Measurements from ENCODE around the gene RPL7A. TPM values are rescaled to one million over a fixed set of nuclear protein-coding genes. Genes with fewer than 3 reads are reported as not detected.
"Not testable (repeated sequence)": the region's sequence is repeated elsewhere in the genome, so short reads cannot be mapped to it uniquely, and the experiment has no call there.

The RPL7A gene
- total RNA-seq, 4 donors from 2014 or later = 725 to 1,490 (median 1,034) TPM

DNA sequence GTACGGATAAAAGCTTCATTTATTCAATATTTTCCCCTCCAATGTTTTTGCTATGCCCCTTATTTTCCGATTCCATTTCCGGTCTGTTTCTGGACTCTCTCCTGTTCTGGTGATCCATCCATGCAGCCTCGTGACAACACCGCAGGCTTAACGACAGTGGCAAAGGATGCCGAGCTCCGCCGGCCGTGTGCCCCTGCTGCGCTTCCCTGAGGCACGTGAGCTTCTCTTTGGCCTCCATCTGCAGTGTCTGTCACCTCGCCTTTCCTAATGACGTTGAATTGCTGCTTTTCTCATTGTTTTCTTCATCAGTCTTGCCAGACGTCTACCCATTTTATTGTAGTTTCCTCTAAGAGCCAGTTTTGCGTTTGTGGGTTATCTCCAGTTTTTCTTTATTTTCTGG is 40.7 kb upstream of the RPL7A start:
- no peaks in the 10 kb centered on the region for H3K4me1 ChIP-seq
- WGBS, 2 donors (ENCODE audit: low coverage in 1 of 2) = 74 to 76% methylated on average over 8 to 16 of the region's 16 CpGs
- in situ Hi-C loops (cut with MboI; ENCODE audit: low pct_ligation_motif_present in 1 of 4, low pct_unique_long_range_greater_than_20kb in 1 of 4, low sequenced_read_pairs in 3 of 4) (no loop called here), intact Hi-C loops (cut with DNase I; ENCODE audit: low total_unique reads) (no loop called here)
- H3K9me3 ChIP-seq = no peaks in the 10 kb centered on the region
- no peaks in the 10 kb centered on the region for H3K27me3 ChIP-seq
- no peak for DNase-seq
- no peak for TF ChIP-seq POLR2AphosphoS5 (IDR thresholded peaks at IDR 0.05)
- TF ChIP-seq POLR2A (IDR thresholded peaks at IDR 0.05) = no peak
- TF ChIP-seq EP300 (IDR thresholded peaks at IDR 0.05; ENCODE audit: low read depth) = no peak
- TF ChIP-seq, protein P1, sequence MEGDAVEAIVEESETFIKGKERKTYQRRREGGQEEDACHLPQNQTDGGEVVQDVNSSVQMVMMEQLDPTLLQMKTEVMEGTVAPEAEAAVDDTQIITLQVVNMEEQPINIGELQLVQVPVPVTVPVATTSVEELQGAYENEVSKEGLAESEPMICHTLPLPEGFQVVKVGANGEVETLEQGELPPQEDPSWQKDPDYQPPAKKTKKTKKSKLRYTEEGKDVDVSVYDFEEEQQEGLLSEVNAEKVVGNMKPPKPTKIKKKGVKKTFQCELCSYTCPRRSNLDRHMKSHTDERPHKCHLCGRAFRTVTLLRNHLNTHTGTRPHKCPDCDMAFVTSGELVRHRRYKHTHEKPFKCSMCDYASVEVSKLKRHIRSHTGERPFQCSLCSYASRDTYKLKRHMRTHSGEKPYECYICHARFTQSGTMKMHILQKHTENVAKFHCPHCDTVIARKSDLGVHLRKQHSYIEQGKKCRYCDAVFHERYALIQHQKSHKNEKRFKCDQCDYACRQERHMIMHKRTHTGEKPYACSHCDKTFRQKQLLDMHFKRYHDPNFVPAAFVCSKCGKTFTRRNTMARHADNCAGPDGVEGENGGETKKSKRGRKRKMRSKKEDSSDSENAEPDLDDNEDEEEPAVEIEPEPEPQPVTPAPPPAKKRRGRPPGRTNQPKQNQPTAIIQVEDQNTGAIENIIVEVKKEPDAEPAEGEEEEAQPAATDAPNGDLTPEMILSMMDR (IDR thresholded peaks at IDR 0.05) = no peak
- H3K27ac ChIP-seq = no peak overlapping the region
- H3K36me3 ChIP-seq = no peaks in the 10 kb centered on the region
- no peak overlapping the region for H3K4me3 ChIP-seq

DNA sequence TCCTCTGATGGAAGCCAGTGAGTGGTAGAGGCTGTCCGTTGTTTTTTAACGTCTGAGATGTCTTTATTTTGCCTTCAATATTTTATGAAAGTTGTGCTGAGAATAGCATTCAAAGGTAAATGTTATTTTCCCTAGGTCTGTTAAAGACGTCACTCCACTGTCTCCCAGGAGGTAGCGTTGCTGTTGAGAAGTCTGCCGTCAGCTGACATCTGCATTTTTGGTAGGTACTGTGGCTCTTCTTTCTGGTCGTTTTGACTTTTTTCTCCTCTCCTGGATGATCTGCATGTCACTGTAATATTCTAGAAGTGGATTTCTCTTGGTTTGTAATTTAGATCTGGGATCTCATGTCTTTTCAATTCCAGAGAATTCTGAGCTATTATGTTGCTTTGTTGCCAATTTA is 38.4 kb upstream of the RPL7A start:
- Histone ChIP-seq H3K36me3 (no peaks in the 10 kb centered on the region), H3K9me3 (no peaks in the 10 kb centered on the region), H3K27me3 (no peaks in the 10 kb centered on the region), H3K4me3 (no peak overlapping the region), H3K4me1 (no peaks in the 10 kb centered on the region), H3K27ac (no peak overlapping the region)
- intact Hi-C loops (cut with DNase I; ENCODE audit: low total_unique reads) = no loop called here
- in situ Hi-C loops (cut with MboI; ENCODE audit: low pct_ligation_motif_present in 1 of 4, low pct_unique_long_range_greater_than_20kb in 1 of 4, low sequenced_read_pairs in 3 of 4) = no loop called here
- TF ChIP-seq, protein P1 (IDR thresholded peaks at IDR 0.05) = no peak
- no peak for TF ChIP-seq EP300 (IDR thresholded peaks at IDR 0.05; ENCODE audit: low read depth)
- TF ChIP-seq POLR2AphosphoS5 (IDR thresholded peaks at IDR 0.05) = no peak
- TF ChIP-seq POLR2A (IDR thresholded peaks at IDR 0.05) = no peak
- no peak for DNase-seq
- 87 to 93% methylated on average over 6 of the region's 6 CpGs for WGBS, 2 donors (ENCODE audit: low coverage in 1 of 2)

DNA sequence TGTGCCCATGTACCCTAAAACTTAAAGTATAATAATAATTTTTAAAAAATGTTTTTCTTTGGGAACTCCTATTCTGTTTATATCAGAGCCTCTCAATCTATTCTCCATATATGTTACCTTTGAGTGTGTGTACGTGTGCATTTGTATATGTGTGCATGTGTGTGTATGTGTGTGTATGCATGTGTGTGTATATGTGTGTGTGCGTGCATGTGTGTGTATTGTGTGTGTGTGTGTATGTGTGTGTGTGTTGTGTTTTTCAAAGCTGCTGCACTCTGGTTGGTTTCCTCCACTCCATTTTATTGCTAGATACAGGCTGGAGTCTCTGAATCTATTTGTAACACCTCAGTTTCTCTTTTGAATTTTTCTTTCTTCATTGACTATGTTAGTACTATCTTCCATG is 32.0 kb upstream of the RPL7A start:
- TF ChIP-seq POLR2AphosphoS5 (IDR thresholded peaks at IDR 0.05) = no peak
- TF ChIP-seq EP300 (IDR thresholded peaks at IDR 0.05; ENCODE audit: low read depth) = no peak
- TF ChIP-seq POLR2A (IDR thresholded peaks at IDR 0.05) = no peak
- TF ChIP-seq, protein P1 (IDR thresholded peaks at IDR 0.05) = no peak
- H3K27ac ChIP-seq = no peak overlapping the region
- in situ Hi-C loops (cut with MboI; ENCODE audit: low pct_ligation_motif_present in 1 of 4, low pct_unique_long_range_greater_than_20kb in 1 of 4, low sequenced_read_pairs in 3 of 4) = no loop called here
- no peak overlapping the region for H3K4me3 ChIP-seq
- no peaks in the 10 kb centered on the region for H3K36me3 ChIP-seq
- H3K4me1 ChIP-seq = no peaks in the 10 kb centered on the region
- no peaks in the 10 kb centered on the region for H3K9me3 ChIP-seq
- H3K27me3 ChIP-seq = no peaks in the 10 kb centered on the region
- intact Hi-C loops (cut with DNase I; ENCODE audit: low total_unique reads) = no loop called here
- DNase-seq = no peak
- 60 to 74% methylated on average over 2 of the region's 2 CpGs for WGBS, 2 donors (ENCODE audit: low coverage in 1 of 2)

DNA sequence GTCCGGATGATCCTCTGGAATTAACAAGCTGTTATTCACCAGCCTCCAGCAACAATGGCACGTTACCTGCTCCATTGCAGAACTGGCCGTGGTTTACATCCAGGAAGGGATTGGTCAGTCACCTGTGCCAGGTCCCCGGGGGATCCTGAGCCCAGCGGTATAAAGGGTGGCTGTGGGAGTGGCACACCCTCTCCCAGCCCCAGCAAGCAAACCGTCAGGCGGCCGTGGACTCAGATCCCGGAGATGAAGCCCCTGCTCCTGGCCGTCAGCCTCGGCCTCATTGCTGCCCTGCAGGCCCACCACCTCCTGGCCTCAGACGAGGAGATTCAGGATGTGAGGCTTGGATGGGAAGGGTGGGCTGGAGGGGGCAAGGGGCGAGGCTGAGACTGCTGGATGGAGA is 30.5 kb upstream of the RPL7A start:
- H3K4me3 ChIP-seq; H3K36me3 ChIP-seq; in situ Hi-C loops (cut with MboI; ENCODE audit: low pct_ligation_motif_present in 1 of 4, low pct_unique_long_range_greater_than_20kb in 1 of 4, low sequenced_read_pairs in 3 of 4); intact Hi-C loops (cut with DNase I; ENCODE audit: low total_unique reads); H3K9me3 ChIP-seq; H3K27me3 ChIP-seq; H3K4me1 ChIP-seq; H3K27ac ChIP-seq; DNase-seq: not testable (repeated sequence)
- WGBS, 2 donors (ENCODE audit: low coverage in 1 of 2) = 67% methylated on average over 7 of the region's 13 CpGs; no CpG with 5 or more reads in 1 of the 2 donors

DNA sequence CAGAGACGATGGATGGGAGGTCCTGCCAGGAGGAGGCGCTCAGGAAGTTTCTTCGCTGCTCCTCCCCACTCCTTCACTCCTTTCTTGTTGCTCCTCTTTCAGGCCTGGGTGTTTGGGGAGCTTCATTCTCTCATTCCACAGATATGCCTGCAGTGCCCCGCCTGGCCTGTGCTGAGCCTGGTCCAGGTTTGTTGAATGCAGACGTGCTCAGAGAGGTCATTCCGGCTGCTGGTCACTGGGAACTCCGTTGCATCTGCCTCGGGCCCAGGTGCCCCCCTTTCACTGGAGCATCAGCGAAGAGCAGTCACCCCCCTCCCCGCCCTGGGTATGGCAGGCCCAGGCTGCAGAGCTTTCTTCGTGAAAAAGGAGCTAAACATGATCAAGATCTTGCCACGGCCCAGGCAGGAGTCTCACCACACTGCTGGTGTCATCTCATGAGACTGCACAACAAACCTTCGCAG is 27.6 kb upstream of the RPL7A start:
- intact Hi-C loops (cut with DNase I; ENCODE audit: low total_unique reads) = no loop called here
- no peak for DNase-seq
- Histone ChIP-seq H3K36me3 (no peaks in the 10 kb centered on the region), H3K9me3 (no peaks in the 10 kb centered on the region), H3K4me1 (no peaks in the 10 kb centered on the region), H3K27ac (no peak overlapping the region), H3K27me3 (no peaks in the 10 kb centered on the region), H3K4me3 (no peak overlapping the region)
- TF ChIP-seq, protein P1 (IDR thresholded peaks at IDR 0.05) = no peak
- in situ Hi-C loops (cut with MboI; ENCODE audit: low pct_ligation_motif_present in 1 of 4, low pct_unique_long_range_greater_than_20kb in 1 of 4, low sequenced_read_pairs in 3 of 4) = loop anchor here in 3 of 4 donors (5.0 to 10.0 kb wide), 2 partner anchors 133 to 136 kb away; no protein-coding TSS in a partner anchor
- 75% methylated on average over 13 of the region's 13 CpGs; no CpG with 5 or more reads in 1 of the 2 donors for WGBS, 2 donors (ENCODE audit: low coverage in 1 of 2)

Measured in transverse colon (tissue), 4 donors.